Neural cell (in vitro differentiated cells): ENCODE measurements around the gene SLC12A1.

Experiments
- MXI1 ChIP-seq: fragments of 450-650 bp; conservative IDR thresholded peaks from 2 replicates; pipeline ENCODE4 v1.6.1; 2014; ENCODE audit warnings: antibody characterized with exemption, mild to moderate bottlenecking; ENCODE audit not compliant: poor library complexity, severe bottlenecking
- SMC3 ChIP-seq: fragments of 450-650 bp; conservative IDR thresholded peaks from 2 replicates; pipeline ENCODE4 v1.6.1; 2014; ENCODE audit warnings: antibody characterized with exemption, mild to moderate bottlenecking, moderate library complexity; ENCODE audit not compliant: poor library complexity
- TF ChIP-seq, protein P1 (sequence below): IDR thresholded peaks from 2 replicates; pipeline ENCODE4 v1.6.1; 2012; ENCODE audit warnings: borderline replicate concordance
- TF ChIP-seq, protein P2 (sequence below): fragments of 450-650 bp; IDR thresholded peaks from 2 replicates; pipeline ENCODE4 v1.5.1; 2014; ENCODE audit warnings: antibody characterized with exemption, mild to moderate bottlenecking, moderate library complexity; ENCODE audit not compliant: poor library complexity, severe bottlenecking

DNA sequence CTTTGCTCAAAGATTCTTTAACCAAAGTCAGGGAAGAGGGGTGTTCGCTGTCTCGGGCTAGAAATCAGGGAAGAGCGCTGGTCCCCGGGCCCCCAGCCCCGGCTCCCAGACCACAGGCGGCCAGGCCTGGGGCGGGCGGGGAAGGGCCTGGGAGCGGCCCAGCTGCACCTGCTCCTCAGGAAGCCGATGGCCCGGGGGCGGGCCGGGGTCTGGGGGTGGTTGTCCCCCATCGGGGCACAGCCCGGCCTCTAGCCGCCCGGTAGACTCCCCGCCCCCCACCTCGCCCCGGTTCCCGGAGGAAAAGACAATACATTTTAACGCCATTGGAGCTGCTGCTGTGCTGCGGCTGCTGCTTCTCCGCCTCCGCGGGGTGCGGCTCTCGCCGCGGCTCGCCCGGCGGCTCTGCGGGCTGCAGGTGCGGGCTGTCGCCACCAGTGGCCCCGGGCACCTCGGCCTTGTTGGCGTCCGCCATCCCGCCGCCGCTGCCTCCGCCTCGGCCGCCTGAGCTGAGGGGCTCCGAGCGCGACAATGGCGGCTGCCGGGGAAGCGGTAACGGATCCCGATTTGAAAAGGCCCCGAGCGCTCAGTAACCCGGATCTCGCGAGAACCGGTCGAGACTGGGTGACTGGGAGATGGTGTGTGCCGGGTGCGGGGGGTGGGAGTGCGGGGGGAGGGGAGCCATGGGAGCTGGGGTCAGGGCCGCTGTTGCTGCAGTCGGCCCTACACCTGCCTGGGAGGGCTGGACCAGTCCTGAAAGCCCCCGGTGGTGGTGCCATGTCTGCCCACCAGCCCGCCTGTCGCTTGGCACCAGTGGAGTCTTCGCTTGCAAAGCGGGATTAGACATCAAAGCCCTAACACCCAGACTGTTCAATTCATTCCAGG is 28.1 kb upstream of the SLC12A1 start, which contains the start of gene MYEF2:
- TF ChIP-seq, protein P1, sequence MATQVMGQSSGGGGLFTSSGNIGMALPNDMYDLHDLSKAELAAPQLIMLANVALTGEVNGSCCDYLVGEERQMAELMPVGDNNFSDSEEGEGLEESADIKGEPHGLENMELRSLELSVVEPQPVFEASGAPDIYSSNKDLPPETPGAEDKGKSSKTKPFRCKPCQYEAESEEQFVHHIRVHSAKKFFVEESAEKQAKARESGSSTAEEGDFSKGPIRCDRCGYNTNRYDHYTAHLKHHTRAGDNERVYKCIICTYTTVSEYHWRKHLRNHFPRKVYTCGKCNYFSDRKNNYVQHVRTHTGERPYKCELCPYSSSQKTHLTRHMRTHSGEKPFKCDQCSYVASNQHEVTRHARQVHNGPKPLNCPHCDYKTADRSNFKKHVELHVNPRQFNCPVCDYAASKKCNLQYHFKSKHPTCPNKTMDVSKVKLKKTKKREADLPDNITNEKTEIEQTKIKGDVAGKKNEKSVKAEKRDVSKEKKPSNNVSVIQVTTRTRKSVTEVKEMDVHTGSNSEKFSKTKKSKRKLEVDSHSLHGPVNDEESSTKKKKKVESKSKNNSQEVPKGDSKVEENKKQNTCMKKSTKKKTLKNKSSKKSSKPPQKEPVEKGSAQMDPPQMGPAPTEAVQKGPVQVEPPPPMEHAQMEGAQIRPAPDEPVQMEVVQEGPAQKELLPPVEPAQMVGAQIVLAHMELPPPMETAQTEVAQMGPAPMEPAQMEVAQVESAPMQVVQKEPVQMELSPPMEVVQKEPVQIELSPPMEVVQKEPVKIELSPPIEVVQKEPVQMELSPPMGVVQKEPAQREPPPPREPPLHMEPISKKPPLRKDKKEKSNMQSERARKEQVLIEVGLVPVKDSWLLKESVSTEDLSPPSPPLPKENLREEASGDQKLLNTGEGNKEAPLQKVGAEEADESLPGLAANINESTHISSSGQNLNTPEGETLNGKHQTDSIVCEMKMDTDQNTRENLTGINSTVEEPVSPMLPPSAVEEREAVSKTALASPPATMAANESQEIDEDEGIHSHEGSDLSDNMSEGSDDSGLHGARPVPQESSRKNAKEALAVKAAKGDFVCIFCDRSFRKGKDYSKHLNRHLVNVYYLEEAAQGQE = no peak
- TF ChIP-seq, protein P2, sequence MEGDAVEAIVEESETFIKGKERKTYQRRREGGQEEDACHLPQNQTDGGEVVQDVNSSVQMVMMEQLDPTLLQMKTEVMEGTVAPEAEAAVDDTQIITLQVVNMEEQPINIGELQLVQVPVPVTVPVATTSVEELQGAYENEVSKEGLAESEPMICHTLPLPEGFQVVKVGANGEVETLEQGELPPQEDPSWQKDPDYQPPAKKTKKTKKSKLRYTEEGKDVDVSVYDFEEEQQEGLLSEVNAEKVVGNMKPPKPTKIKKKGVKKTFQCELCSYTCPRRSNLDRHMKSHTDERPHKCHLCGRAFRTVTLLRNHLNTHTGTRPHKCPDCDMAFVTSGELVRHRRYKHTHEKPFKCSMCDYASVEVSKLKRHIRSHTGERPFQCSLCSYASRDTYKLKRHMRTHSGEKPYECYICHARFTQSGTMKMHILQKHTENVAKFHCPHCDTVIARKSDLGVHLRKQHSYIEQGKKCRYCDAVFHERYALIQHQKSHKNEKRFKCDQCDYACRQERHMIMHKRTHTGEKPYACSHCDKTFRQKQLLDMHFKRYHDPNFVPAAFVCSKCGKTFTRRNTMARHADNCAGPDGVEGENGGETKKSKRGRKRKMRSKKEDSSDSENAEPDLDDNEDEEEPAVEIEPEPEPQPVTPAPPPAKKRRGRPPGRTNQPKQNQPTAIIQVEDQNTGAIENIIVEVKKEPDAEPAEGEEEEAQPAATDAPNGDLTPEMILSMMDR = peak; percentile 38
- peak; percentile 39 for TF ChIP-seq MXI1
- no peak for TF ChIP-seq SMC3
